Esophagus (tissue), 2 donors: Measurements from ENCODE around the gene IDH3A. TPM values are rescaled to one million over a fixed set of nuclear protein-coding genes. Genes with fewer than 3 reads are reported as not detected.

ENCODE experiments used
- H3K27ac ChIP-seq, 2 donors: one replicate each; pipeline ENCODE4 v1.5.1; 2013; ENCODE audit warnings: low read depth in 2 of 2, mild to moderate bottlenecking in 2 of 2, inconsistent platforms in 1 of 2, low read length in 1 of 2, moderate library complexity in 1 of 2
- H3K27me3 ChIP-seq, 2 donors: one replicate each; pipeline ENCODE4 v1.6.1; 2013; ENCODE audit warnings: low read length in 2 of 2, control low read depth in 1 of 2, mild to moderate bottlenecking in 1 of 2; ENCODE audit not compliant: insufficient read depth in 2 of 2, control insufficient read depth in 1 of 2
- H3K36me3 ChIP-seq, 2 donors: one replicate each; pipeline ENCODE4 v1.6.1; 2013; ENCODE audit warnings: low read length in 1 of 2; ENCODE audit not compliant: control insufficient read depth in 2 of 2, insufficient read depth in 2 of 2
- H3K4me1 ChIP-seq, 2 donors: one replicate each; pipeline ENCODE4 v1.6.1; 2013; ENCODE audit warnings: low read length in 1 of 2; ENCODE audit not compliant: control insufficient read depth in 2 of 2, insufficient read depth in 2 of 2
- H3K4me3 ChIP-seq, 2 donors: one replicate each; pipeline ENCODE4 v1.5.1; 2013; ENCODE audit warnings: low read length in 2 of 2, mild to moderate bottlenecking in 2 of 2, low read depth in 1 of 2, moderate library complexity in 1 of 2
- H3K9me3 ChIP-seq, 2 donors: one replicate each; pipeline ENCODE4 v1.6.1; 2013; ENCODE audit warnings: mild to moderate bottlenecking in 2 of 2, low read depth in 1 of 2, low read length in 1 of 2, moderate library complexity in 1 of 2; ENCODE audit not compliant: control insufficient read depth in 2 of 2, insufficient read depth in 1 of 2
- WGBS, 2 donors: extraction: QIAGEN DNeasy Blood & Tissue Kit; methylation state at CpG; one replicate each; pipeline ENCODE4 v1.1.7; 2013; 5-methylcytosine and 5-hydroxymethylcytosine counted together
- polyA plus RNA-seq, 2 donors: library from polyadenylated mRNA; stranded (reverse); fragments of 200-250 nt; gene quantifications; one replicate each; pipeline ENCODE4 v1.2.3, GENCODE V29; 2013
- donor health status: healthy with polysubstance abuse.
- donor health status: Bipolar disorder and iron deficiency.

Gene IDH3A
- polyA plus RNA-seq, 2 donors, result 20.0 to 37.6 TPM

DNA sequence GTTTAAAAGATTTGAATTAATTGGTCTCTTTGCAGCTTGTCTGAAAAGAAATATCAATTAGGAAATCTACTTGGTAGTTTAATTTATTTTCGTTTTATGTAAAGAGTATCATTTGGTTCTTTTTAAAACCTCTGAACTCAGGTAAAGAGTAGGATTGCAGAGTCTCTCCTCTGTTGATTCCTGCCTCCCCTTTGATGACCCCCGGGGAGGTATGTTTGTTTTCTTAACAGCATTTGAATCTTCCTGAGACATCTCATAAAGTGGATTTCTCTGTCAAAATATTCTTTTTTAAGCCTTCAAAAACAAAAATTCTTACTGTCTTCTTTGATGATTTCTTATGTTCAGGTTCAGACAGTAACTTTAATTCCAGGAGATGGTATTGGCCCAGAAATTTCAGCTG, 8.0 kb downstream of the IDH3A start:
- WGBS, 2 donors, result 43% methylated on average over 2 of the region's 2 CpGs
- H3K36me3 ChIP-seq, result peaks cover 10% of the 10 kb centered on the region in 2 donors
- no peaks in the 10 kb centered on the region for H3K9me3 ChIP-seq
- no peaks in the 10 kb centered on the region for H3K27me3 ChIP-seq
- no peak overlapping the region for H3K4me3 ChIP-seq
- H3K27ac ChIP-seq, result no peak overlapping the region
- no peaks in the 10 kb centered on the region for H3K4me1 ChIP-seq

GRCh38 chr15:78159395-78159794, 10.2 kb downstream of the IDH3A start:
- Histone ChIP-seq H3K27me3 (no peaks in the 10 kb centered on the region), H3K4me1 (no peaks in the 10 kb centered on the region), H3K4me3 (no peak overlapping the region), H3K9me3 (no peaks in the 10 kb centered on the region), H3K27ac (no peak overlapping the region), H3K36me3 (peaks cover 10 to 11% of the 10 kb centered on the region in 2 donors)
- 93% methylated on average over 3 of the region's 3 CpGs for WGBS, 2 donors

- no peaks in the 10 kb centered on the region for H3K4me1 ChIP-seq
- no peak overlapping the region for H3K27ac ChIP-seq
- no peaks in the 10 kb centered on the region for H3K9me3 ChIP-seq
- no peaks in the 10 kb centered on the region for H3K27me3 ChIP-seq
- WGBS, 2 donors, result 86 to 88% methylated on average over 13 of the region's 13 CpGs
- peaks cover 14 to 19% of the 10 kb centered on the region in 2 donors for H3K36me3 ChIP-seq
- no peak overlapping the region for H3K4me3 ChIP-seq
Measured at GRCh38 chr15:78162038-78162437, 12.9 kb downstream of the IDH3A start.

- H3K27ac ChIP-seq, result no peak overlapping the region
- H3K27me3 ChIP-seq, result no peaks in the 10 kb centered on the region
- peaks cover 14 to 19% of the 10 kb centered on the region in 2 donors for H3K36me3 ChIP-seq
- 91 to 96% methylated on average over 2 of the region's 2 CpGs for WGBS, 2 donors
- H3K4me1 ChIP-seq, result no peaks in the 10 kb centered on the region
- H3K9me3 ChIP-seq, result no peaks in the 10 kb centered on the region
- no peak overlapping the region for H3K4me3 ChIP-seq
Measured at GRCh38 chr15:78164010-78164409, 14.8 kb downstream of the IDH3A start.

DNA sequence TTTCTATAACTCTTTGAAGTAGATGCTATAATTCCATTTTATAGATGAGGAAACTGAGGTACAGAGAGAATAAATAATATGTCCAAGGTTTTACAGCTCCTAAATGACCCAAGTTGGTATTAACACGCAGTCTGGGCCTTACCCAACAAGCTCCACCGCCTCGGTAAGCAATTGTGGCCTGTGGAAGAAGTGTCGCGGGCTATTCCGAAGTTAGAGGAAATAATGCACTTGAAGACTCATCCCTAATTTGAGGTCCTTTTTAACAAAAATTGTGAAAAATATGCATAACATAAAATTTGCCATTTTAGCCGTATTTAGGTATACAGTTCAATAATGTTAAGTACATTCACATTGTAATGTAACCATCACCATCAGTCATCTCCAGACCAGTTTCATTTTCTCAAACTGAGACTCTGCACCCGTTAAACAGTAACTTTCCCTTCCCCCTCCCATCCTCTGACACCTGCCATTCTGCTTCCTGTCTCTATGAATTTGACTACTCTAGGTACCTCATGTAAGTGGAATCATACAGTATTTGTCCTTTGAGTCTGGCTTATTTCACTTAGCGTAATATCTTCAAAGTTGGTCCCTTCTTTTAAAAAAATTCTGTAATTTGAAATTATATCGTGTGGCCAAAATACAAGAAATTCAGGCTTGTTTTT, 18.2 kb downstream of the IDH3A start:
- H3K27me3 ChIP-seq, result no peaks in the 10 kb centered on the region
- peaks cover 0 to 3% of the 10 kb centered on the region in 2 donors for H3K9me3 ChIP-seq
- 87 to 88% methylated on average over 10 of the region's 10 CpGs for WGBS, 2 donors
- H3K4me3 ChIP-seq, result no peak overlapping the region
- H3K27ac ChIP-seq, result no peak overlapping the region
- no peaks in the 10 kb centered on the region for H3K4me1 ChIP-seq
- H3K36me3 ChIP-seq, result peaks cover 7 to 26% of the 10 kb centered on the region in 2 donors

- H3K27ac ChIP-seq, result no peak overlapping the region
- H3K27me3 ChIP-seq, result no peaks in the 10 kb centered on the region
- peaks cover 0 to 3% of the 10 kb centered on the region in 2 donors for H3K9me3 ChIP-seq
- H3K4me1 ChIP-seq, result no peaks in the 10 kb centered on the region
- WGBS, 2 donors, result 86 to 89% methylated on average over 5 of the region's 5 CpGs
- peaks cover 7 to 29% of the 10 kb centered on the region in 2 donors for H3K36me3 ChIP-seq
- H3K4me3 ChIP-seq, result no peak overlapping the region
Measured at GRCh38 chr15:78168608-78169007, 19.4 kb downstream of the IDH3A start.

DNA sequence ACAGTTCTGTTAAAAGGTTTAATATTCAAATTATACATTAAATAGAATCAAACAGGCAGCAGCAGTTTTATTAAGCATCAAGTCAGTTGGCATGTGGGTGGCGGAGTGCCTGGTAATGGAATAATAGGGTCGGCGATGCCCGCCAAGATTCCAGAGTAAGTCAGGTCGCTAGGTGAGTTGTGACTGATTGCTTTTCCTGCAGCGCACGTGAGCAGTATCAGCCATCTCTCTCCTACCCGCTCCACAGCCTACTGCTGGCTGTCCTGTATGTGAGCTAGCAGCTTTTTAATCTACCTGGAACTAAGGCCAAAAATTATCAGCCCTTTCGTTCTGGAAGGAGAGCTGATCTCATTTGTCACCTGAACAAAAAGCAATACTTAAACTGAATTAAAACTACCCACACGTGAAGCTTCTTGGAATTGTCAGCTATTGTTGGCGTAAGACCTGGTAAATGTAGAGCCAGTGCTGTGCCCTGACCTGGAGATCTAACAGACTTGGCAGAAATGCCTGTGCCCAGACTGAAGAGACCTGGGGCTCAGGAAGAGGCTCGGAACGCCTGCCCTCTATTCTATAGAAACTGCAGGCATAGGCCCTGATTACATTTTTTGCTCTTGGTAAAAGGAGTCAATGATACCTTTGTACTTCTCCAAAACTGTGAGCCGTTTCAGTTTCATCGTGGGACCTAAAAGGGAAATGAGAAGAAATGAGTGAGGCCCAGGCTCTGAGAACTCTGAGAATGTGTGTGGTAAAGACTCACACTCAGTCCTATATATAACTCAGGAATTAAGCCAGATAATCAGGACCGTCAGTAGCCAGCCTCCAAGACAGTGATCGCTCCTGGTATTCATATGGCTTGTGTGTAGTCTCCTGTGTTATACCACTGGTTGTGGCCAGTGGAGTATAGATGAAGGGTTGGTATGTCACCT, 21.9 kb downstream of the IDH3A start:
- Histone ChIP-seq H3K27me3 (no peaks in the 10 kb centered on the region), H3K4me3 (no peak overlapping the region), H3K27ac (no peak overlapping the region), H3K36me3 (peaks cover 7 to 21% of the 10 kb centered on the region in 2 donors), H3K4me1 (no peaks in the 10 kb centered on the region), H3K9me3 (peaks cover 0 to 3% of the 10 kb centered on the region in 2 donors)
- WGBS, 2 donors, result 89 to 90% methylated on average over 17 of the region's 17 CpGs

- Histone ChIP-seq H3K27me3 (no peaks in the 10 kb centered on the region), H3K9me3 (peaks cover 0 to 3% of the 10 kb centered on the region in 2 donors), H3K4me3 (no peak overlapping the region), H3K4me1 (no peaks in the 10 kb centered on the region), H3K36me3 (peaks cover 3 to 20% of the 10 kb centered on the region in 2 donors), H3K27ac (no peak overlapping the region)
- WGBS, 2 donors, result 97 to 99% methylated on average over 9 of the region's 9 CpGs
Measured at GRCh38 chr15:78171864-78172472, 22.8 kb downstream of the IDH3A start.

- 69 to 77% methylated on average over 9 of the region's 9 CpGs for WGBS, 2 donors
- Histone ChIP-seq H3K4me3 (no peak overlapping the region), H3K4me1 (no peaks in the 10 kb centered on the region), H3K27ac (no peak overlapping the region), H3K27me3 (no peaks in the 10 kb centered on the region), H3K36me3 (peaks cover 3 to 20% of the 10 kb centered on the region in 2 donors), H3K9me3 (peaks cover 0 to 3% of the 10 kb centered on the region in 2 donors)
Measured at GRCh38 chr15:78174401-78174800, 25.2 kb downstream of the IDH3A start.
